ENCODE measurements around the gene PCDH15.

DNA sequence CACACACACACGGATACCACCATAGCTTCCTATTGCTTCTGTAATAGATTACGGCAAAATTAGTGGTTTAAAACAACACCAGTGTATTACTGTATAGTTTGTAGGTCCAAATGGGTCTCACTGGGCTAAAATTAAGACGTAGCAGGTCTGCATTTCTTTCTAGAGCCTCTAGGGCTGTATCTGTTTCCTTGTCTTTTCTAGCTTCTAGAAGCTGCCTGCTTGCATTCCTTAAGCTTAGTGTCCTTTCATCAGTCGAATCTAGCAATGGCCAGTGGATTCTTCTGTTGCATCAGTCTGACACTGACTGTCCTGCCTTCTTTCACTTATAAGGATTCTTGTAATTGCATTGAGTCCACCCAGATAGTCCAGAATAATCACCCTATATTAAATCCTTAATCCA is 882.3 kb downstream of the PCDH15 start:
- TF ChIP-seq FUS (optimal IDR thresholded peaks at IDR 0.05; ENCODE audit: low read depth, low read length) (no peak), CEBPG (CRISPR knock-in tag; IDR thresholded peaks at IDR 0.05) (no peak), CEBPG (tag; conservative IDR thresholded peaks at IDR 0.05 in 1 of 2, IDR thresholded peaks at IDR 0.05 in 1 of 2) (no peak), EZH2 (IDR thresholded peaks at IDR 0.05; ENCODE audit: borderline replicate concordance, low read depth, low read length) (no peak), TGIF2 (CRISPR knock-in tag; IDR thresholded peaks at IDR 0.05) (no peak), DPF2 (IDR thresholded peaks at IDR 0.05) (no peak), CXXC5 (CRISPR knock-in tag; IDR thresholded peaks at IDR 0.05) (no peak), CTCF (IDR thresholded peaks at IDR 0.05 in 2 of 3, conservative IDR thresholded peaks at IDR 0.05 in 1 of 3; ENCODE audit: insufficient read depth in 2 of 3, low read depth in 1 of 3, low read length in 3 of 3) (no peak), BHLHE40 (IDR thresholded peaks at IDR 0.05; ENCODE audit: low read length) (no peak), HNRNPLL (IDR thresholded peaks at IDR 0.05; ENCODE audit: low read depth, low read length, poor library complexity, severe bottlenecking) (no peak), PHTF2 (CRISPR knock-in tag; IDR thresholded peaks at IDR 0.05) (no peak), CREM (IDR thresholded peaks at IDR 0.05; ENCODE audit: low read depth) (no peak), NR3C1 (CRISPR knock-in tag; IDR thresholded peaks at IDR 0.05) (no peak), POLR2A (conservative IDR thresholded peaks at IDR 0.05) (no peak)
- TF ChIP-seq, protein P1, sequence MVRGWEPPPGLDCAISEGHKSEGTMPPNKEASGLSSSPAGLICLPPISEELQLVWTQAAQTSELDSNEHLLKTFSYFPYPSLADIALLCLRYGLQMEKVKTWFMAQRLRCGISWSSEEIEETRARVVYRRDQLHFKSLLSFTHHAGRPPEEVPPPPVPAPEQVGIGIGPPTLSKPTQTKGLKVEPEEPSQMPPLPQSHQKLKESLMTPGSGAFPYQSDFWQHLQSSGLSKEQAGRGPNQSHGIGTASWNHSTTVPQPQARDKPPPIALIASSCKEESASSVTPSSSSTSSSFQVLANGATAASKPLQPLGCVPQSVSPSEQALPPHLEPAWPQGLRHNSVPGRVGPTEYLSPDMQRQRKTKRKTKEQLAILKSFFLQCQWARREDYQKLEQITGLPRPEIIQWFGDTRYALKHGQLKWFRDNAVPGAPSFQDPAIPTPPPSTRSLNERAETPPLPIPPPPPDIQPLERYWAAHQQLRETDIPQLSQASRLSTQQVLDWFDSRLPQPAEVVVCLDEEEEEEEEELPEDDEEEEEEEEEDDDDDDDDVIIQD (CRISPR knock-in tag; IDR thresholded peaks at IDR 0.05), result no peak

Data from K562 (cell line).